Fibroblast of skin of right biceps (primary cell): Measurements from ENCODE around the gene GALNT12.

Experiments
- DNase-seq: peaks from one replicate; pipeline ENCODE4 v3.0.0-alpha.2; 2013

The GALNT12 gene

DNA sequence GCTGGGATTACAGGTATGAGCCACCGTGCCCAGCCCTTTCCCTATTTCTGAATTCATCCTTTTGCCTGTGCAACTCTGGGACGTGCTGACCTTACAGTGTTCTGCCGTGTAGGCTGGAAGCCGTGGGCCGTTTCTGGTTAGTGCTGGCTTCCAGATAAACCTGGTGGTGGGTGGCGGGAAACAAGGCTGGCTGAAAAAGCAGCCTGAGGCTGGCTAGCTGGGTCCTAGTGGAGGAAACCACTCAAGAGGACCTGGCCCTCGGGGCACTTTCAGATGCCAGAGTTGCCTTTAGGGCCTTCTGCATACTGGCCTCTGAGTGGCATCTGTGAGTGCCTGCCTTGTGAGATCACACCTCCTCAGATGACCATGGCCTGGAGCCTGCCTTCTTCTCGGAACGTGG, 26.9 kb downstream of the GALNT12 start:
- no peak for DNase-seq

DNA sequence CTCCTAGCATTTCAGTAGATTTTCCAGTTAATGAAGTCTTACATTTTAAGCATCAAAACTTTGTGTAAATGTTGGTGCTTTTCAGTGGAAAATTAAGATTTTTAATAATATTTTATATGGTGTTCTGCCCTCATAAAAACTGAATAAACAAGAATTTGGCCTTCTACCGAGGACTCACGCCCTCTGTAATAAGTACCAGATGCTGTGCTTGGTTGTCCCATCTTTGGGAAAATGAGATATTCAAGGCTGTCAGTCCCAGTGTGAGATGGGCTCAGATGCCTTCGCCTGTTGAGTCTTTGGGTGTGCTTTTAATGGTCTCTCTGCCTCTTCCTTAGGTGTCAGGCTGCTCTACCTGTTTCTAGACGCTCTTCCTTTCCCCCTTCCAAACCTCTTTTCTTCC, 28.7 kb downstream of the GALNT12 start:
- no peak for DNase-seq

DNA sequence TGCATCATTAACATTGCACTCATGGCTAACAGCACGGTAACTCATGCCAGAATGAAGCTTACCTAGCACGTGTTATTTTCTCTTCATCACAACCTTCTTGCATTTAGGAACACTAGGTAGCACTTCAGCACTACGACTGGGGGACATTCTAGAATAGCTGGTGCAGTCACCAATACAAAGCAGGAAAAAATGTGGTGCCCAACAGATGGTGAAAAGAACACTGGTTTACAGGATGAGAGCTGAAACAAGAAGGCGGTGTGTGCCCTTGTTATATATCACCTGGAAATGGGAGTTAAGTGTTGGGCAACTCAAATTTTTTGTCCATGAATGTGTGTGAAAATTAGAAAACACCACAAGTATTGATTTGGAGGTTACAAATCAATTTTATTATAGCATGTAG, 30.0 kb downstream of the GALNT12 start:
- DNase-seq, result no peak

DNA sequence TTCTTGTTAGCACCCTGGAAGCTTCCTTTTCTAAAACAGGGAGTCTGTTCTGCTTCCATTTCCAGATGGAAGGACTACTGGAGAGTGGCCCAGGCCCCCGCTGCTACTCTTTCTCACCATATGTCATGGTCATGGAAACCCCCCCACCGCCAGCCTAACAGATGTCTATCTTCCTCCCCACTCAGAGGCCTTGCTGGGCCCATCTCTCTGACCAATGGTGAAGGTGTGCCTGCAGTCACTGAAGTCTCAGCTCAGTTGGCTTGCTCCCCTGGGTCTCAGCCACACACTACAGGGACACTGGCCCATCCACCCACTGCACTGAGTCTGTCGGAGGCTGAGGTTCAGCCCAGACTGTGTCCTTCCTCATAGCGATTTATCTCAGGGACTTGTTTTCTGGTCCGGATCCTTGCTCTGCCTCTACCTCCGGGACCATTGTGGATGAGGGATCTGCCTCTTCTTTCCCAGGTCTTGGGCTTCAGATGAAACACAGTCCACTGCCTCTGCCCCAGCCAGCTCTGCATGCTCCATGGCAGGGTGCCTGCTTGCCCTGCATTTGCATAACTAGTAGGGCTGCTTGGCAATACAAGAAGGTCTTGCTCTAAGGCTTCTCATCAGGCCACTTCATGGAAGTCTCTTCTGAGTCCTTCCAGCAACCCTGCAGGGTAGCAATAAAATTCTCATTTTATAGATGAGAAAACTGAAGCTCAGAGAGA, 30.8 kb downstream of the GALNT12 start:
- no peak for DNase-seq

DNA sequence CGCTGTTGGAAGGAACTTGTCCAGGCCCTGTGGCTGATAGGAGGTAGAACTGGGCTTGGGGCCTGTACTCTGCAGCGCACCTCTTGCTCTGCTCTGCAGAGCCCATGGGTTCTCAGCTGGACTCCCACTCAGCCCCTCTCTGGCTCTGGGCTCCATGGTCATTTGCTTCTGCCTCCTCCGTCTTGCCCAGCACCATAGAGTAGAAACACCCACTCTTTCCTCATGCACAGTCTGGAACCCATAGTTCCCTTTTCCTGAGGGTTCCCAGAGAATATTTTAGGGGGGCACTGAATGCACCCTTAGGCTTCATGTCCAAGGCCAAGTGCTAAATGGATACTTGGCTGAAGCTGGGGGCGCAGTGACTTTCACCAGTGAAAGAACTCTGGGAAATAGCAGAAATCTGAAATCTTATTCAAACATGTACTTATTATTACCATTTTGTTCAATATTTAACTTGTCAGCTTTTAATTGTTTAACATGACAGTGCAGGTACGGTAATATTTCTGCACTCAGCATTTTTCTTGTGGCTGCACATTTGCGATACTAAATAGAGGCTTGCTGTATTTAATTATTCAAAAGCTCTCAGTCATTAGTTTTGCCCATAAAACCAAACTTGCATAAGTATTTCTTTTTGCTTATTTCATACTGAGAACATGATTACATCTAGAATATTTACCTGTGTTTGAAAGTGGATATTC, 31.5 kb downstream of the GALNT12 start:
- no peak for DNase-seq

DNA sequence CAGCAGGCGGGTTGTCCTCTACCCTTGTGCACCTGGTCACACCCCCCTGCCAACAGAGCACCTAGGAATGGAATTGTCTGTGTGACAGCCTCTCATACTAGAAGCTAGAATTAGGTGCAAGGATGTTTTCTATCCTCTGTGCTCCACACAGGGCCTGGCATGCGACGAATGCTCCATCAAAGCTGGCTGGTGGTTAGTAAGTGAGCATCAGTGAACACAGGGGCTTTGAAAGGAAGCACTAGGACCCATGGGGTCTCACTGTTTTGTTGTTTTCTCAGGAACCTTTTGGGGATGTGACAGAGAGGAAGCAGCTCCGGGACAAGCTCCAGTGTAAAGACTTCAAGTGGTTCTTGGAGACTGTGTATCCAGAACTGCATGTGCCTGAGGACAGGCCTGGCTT, 32.3 kb downstream of the GALNT12 start:
- DNase-seq, result no peak

DNA sequence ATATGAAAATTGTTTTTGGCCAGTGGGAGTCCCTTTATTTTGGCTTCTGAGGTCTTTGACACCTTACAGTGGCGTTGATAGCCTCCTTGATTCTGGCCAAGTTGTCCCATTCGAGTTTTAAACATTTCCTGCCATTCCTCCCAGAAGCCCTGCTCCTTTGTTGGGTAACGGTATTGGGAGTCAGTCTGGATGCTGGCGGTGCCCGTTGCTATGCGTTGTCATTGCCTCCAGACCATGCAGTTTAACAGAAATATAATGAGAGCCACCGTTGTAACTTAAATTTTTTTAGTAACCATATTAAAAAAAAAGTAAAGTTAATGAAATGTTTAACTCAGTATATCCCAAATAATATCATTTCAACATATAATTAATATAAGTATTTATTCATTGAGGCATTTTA, 35.0 kb downstream of the GALNT12 start:
- DNase-seq, result no peak

DNA sequence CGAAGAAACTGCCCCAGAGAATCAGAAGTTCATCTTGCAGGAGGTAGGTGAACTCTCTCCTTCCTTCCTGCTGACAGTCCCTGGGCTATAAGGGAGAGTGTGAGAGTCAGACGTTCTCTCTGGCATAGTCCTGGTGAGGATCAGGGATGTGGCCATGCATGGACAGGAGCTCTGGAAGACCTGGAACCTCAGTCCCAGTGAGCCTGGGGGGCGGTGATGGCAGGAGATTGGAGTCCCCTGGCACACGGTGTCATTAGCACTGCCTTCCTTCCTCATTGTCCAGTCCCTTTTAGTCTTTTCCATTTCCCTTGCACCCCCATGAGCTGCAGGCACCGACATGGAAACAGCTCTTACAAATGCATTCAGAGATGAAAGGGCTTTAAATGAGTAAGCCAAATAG, 38.6 kb downstream of the GALNT12 start:
- no peak for DNase-seq

DNA sequence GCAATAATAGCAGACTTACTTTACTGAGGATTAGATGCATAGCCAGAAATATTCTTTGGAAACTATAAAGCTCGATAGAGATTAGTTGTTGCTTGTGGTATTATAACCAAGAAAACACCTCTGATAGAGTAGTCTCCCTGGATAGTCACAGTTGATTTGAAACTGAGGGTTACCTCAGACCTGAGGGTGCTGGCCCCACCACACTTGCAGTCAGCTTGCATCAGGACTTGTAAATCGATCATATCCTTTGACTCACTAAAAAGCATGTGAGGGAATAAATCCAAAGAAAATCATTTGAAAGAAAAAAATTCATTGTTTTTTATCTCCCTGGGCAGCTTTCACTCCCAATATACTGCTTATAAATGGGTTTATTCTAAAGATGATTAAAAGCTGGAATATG, 39.4 kb downstream of the GALNT12 start:
- peak; percentile 22 for DNase-seq

DNA sequence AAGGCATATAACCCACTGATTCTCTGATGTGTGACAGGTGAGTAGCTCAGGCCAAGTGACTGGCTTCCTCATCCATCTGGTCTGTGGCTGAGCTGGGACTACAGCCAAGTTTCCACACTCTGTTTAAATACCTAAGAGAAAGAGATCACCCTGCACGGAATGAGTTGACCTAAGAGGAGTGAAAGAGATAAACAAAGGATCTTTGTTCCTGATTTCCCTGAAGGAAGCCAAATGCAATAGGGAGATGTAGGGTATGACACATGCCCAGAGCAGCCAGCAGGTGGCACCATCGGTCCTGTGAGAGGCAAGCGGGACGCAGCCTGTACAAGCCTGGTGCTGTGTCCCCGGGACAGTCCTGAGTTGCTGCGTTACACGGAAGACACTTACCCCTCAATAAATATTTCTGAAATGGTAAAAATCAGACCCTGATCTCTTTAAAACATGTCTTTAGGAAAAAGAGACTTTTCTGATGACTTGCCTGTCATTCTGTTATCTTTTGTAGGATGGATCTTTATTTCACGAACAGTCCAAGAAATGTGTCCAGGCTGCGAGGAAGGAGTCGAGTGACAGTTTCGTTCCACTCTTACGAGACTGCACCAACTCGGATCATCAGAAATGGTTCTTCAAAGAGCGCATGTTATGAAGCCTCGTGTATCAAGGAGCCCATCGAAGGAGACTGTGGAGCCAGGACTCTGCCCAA, 41.1 kb downstream of the GALNT12 start:
- DNase-seq, result peak; percentile 81

DNA sequence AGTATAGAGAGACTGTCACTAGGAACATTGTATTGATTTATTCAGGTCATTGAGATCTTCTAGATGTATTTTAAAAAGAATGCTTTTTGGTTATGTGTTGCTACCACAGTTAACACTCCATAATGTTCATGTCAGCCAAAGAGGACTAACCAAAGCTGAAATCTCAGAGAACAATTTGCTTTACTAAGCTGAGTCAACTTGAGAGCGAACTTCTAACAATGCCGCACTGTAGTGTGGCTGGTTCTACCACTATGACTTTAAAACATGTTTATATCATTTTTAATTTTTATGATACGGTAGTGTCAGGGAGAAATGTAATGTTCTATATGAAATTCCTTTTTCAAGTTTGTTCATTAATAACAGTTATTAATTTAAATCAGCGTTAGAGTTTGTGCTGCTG, 42.1 kb downstream of the GALNT12 start:
- no peak for DNase-seq

DNA sequence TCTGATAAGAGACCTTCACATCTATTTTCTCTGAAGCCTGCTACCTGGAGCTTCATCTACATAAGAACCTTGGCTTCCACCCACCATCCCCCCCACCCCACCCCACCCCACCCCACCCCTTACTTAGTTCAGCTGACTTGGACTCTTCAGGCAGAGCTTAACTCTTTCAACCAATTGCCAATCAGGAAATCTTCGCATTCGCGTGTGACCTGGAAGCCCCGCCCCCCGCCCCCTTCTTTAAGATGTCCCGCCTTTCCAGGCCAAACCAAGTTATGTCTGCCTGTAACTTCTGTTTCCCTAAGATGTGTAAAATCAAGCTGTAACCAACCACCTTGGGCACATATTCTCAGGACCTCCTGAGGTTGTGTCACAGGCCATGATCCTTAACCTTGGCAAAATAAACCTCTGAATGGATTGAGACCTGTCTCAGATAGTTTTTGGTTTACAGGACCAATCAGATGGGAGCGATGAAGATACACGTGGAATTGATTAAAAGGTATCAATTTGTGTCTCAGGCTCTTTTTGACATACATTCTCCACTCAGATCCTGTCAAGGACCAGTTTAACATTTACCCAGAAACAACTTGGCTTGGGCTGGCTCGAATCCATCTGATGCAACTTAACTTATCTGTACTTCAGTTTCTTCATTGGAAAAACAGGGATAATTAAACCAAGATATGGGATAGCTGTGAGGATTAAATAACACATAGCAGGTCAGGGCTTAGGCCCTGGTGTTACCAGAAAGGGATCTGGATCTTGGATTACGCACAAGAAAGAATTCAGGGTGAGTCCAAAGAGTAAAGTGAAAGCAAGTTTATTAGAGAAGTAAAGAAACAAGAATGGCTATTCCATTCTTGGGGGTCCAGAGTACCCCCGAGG, 43.6 kb downstream of the GALNT12 start:
- DNase-seq, result no peak

DNA sequence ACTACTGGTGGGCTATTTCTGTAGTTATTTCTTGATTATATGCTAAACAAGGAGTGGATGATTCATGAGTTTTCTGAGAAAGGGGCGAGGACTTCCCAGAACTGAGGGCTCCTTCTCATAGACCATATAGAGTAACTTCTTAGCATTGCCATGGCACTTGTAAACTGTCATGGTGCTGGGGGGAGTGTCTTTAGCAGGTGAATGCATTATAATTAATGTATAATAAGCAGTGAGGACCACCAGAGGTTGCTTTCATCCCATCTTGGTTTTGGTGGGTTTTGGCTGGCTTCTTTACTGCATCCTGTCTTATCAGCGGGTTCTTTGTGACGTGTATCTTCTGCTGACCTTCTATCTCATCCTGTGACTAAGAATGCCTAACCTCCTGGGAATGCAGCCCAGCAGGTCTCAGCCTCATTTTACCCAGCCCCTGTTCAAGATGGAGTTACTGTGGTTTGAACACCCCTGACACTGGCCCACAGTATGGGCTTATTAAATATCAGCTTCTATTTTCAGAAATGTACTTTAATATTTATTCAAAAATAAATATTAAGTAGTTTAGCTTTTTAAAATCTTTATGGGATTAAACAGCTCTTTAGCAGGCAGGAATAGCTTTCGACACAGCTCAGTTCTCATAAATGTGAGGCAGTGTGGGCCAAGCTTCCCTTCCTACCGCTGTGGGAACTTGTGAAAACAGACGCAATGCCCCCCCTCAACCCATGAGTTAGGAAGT, 44.4 kb downstream of the GALNT12 start:
- DNase-seq, result peak; percentile 33

DNA sequence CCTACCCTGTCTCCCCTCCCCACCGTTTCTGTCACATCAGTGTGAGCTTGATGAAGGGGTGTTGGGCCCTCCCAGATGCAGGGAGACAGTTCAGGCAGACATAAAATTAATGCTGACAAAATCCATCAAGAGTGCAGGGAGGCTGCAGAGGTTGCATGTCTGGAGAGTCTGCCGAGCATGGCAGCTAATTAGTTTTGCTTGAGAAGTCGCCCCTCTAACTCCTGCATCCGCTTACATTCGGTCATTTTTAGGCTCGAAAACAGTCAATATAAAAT, 44.9 kb downstream of the GALNT12 start:
- no peak for DNase-seq

DNA sequence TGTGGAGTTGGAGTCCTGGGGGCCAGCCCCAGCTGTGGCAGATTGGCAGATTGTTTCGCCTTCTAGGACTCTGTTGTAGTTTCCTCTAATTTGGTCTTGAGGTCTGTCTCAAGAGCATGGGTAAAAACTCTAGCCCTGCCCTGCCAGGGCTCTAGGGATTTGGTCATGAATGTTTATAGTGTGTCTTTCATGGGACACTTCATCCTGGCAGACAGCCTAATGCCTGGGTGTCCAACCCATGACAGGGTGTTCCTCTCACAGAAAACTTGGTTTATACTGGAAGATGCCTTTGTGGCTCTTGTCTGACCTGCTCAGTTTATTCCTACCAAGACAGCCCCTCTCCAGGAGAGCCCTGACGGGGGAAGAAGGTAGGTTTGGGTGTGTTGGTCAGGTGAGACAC, 45.5 kb downstream of the GALNT12 start:
- peak; percentile 19 for DNase-seq

DNA sequence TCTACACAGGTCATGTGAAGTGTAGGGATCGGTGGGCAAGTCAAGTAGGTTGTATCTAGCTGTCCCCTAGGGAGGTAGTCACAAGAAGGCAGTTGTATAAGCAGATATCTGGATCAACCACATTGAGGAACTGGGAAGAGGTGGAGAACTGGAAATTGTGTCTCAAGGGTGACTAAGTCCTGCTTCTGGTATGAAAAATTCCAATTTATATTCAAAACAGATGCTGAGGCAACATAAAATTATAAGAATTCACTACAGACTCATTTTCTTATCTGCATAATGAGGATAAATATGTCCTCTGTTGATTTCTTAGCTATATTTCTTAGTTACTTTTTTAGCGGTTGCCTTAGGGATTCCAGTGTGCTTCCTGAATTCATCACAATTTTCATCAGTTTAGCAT, 46.8 kb downstream of the GALNT12 start:
- DNase-seq, result peak; percentile 96

DNA sequence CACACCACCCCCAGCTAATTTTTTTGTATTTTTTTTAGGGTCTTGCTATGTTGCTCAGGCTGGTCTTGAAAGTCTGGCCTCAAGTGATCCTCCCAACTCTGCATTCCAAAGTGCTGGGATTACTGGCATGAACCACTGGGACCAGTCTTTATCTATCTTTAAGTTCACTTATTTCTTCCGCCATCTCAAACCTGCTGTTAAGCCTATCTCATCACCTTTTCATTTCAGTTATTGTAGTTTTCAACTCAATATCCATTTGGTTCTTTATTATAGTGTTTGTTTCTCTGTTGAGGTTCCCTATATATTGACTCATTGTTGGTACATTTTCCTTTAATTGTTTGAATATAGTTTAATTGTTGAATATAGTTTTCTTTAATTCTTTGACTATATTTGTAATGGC, 48.1 kb downstream of the GALNT12 start:
- DNase-seq, result no peak

DNA sequence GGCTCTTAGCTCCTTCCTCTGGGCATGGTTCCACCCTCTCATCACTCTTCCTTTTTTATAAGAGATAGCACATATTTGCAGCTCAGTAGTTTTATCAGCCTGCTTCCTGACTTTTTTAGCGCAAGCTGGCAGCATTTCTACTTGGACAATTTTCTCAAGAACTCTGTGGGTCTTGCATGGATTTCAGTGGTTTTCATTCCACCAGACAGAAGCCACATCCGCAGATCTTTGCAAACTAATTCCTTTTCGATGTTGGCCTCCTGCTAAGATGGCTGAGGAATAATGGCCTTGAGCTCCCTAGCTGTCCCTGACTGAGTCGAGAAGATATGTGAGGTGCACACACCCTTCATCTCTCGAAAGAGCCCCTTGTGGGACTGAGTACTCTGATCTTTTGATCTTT, 49.5 kb downstream of the GALNT12 start:
- peak; percentile 90 for DNase-seq

DNA sequence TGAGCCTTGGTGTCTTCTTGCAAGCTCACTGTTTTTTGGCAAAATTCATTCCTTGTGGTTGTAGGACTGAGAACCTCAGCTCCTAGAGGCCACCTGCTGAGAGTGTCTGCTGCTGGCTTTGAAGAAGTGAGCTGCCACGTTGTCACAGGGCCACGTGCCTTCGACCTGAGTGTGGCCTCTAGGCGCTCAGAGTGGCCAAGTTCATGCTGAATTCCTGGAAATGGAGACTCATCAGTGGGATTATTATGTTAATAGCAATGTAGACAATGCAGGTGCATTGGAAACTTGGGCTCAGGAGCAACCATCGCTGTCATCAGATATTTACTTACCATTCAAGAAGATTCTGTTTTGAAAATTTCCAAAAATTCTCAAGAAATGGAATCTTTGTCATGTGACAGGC, 52.5 kb downstream of the GALNT12 start:
- DNase-seq, result no peak

DNA sequence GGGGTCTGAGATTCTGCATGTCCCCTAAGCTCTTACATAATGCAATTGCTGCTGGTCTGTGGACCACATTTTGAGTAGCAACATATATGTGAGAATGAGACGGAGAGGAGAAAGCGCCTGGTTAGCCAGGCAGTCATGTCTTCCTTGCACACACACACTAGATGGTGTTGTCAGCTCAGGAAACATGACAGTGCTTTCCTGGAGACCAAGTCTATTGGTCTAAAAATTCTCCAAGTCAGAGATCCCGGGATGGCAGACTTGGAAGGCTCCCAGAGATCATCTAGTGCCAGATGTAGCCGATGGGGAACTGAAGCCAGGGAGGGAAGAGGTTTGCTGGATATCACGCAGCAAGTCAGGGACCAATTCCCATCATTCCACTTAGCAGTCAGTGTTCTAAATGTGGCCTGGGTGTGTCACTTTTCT, 53.4 kb downstream of the GALNT12 start:
- DNase-seq, result peak; percentile 95

DNA sequence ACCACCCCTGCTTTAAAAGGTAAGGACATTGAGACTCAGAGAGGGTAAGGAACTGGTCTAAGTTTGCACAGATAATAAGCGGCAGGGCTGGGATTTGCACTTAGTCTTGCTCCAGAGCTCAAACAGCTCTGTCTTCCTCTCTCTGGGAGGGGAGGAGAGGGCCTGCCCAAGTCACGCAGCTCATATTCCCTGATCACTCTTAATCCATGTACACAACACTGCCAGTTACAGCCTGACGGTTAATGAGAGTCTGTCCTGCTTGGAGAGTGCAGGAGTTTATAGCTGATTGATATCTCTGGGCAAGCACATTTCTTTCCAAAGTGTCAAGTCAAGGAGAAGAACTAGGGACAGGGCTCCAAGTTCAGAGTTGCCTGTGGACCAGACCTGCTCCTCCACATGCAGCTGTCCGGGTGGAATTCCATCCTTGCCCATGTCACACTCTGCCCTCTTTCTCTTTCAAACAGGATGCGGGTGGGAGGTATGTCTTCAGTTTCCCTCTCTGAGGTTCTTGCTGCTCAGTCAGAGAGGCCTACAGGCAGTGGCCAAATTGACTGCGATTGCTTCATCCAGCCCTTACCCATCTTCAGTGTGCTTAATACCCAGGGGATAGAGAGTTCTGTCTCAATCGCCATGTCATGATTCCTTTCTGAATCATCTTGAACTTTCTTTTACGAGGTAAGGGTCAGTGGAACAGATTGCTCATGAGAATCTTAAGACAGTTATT, 54.5 kb downstream of the GALNT12 start:
- DNase-seq, result peak; percentile 89

DNA sequence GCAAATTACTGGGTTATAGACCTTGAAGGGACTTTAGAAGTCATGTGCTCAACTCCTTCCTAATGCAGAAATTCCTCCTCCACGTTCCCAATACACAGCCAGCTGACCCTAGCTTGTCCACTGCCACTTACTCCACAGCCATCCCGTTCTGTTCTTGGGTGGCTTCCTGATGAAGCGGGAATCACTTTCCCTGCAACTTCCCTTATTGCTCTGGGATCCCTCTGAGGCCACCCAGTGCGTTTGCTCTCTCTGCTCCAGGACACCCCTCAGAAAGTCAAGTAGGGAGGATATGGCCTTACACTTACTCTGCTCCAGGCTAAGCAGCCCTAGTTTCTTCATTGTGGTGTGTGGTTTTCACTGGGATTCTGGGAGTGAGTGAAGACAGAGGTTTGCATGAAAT, 55.5 kb downstream of the GALNT12 start:
- DNase-seq, result no peak
